Adrenal gland (tissue), 12 donors: ENCODE data around the gene MAP1LC3A. TPM values are rescaled to one million over a fixed set of nuclear protein-coding genes. Genes with fewer than 3 reads are reported as not detected.

ENCODE experiments used
- DNase-seq, 7 donors: peaks; one replicate each; pipeline ENCODE4 v3.0.0-alpha.2; 2019 to 2020
- H3K27ac ChIP-seq, 5 donors: fragments of 200-600 bp; sonication (generic) in 4 of 5; 1 replicate in 3 of 5; 2 replicates in 2 of 5; pipeline versions ENCODE4 v1.5.1 to v1.8.0; 2016 to 2020; ENCODE audit warnings: mild to moderate bottlenecking in 1 of 5
- H3K27me3 ChIP-seq: fragments of 200-600 bp; 2 replicates; pipeline ENCODE4 v1.8.0; 2021
- H3K36me3 ChIP-seq, 2 donors: fragments of 200-600 bp; replicated peaks in 1 of 2; 1 replicate in 1 of 2; 2 replicates in 1 of 2; pipeline versions ENCODE4 v1.5.1 to v1.8.0; 2018 to 2022
- H3K4me1 ChIP-seq, 2 donors: fragments of 200-600 bp; replicated peaks in 1 of 2; 1 replicate in 1 of 2; 2 replicates in 1 of 2; pipeline versions ENCODE4 v1.5.1 to v1.8.0; 2018 to 2021
- H3K4me3 ChIP-seq, 4 donors: fragments of 200-600 bp; sonication (generic) in 3 of 4; one replicate each; pipeline ENCODE4 v1.5.1; 2016 to 2018
- H3K9me3 ChIP-seq, 3 donors: fragments of 200-600 bp; sonication (generic) in 1 of 3; replicated peaks in 1 of 3; 1 replicate in 2 of 3; 2 replicates in 1 of 3; pipeline versions ENCODE4 v1.5.1 to v1.8.0; 2016 to 2021
- CTCF ChIP-seq, 6 experiments: fragments of 450-650 bp in 4 of 6; fragments of 200-600 bp in 2 of 6; sonication (generic) in 1 of 6; IDR thresholded peaks; 1 replicate in 5 of 6; 2 replicates in 1 of 6; pipeline versions ENCODE4 v1.5.1 to v1.8.0; 2016 to 2021; ENCODE audit warnings: antibody characterized with exemption in 6 of 6, mild to moderate bottlenecking in 2 of 6, moderate library complexity in 1 of 6
- POLR2A ChIP-seq, 2 donors: fragments of 450-650 bp; IDR thresholded peaks; one replicate each; pipeline ENCODE4 v1.6.1; 2017; ENCODE audit warnings: antibody characterized with exemption in 2 of 2, mild to moderate bottlenecking in 2 of 2, moderate library complexity in 1 of 2
- WGBS, 4 donors: extraction: QIAGEN DNeasy Blood & Tissue Kit in 2 of 4; methylation state at CpG; one replicate each; pipeline versions ENCODE4 v1.1.5 to v1.1.7; 2013 to 2017; 5-methylcytosine and 5-hydroxymethylcytosine counted together
- intact Hi-C, 2 donors: fragments of 100-400 bp; cut with DNase I; formaldehyde crosslinking; loops; one replicate each; pipeline versions ENCODE4 v1.14.1 to v1.15.0; 2022 to 2023
- polyA plus RNA-seq, 3 donors: library from polyadenylated mRNA; stranded (reverse); fragments of 200-250 nt in 2 of 3; fragments of 350-450 nt in 1 of 3; fragmentation: Illumina TruSeq in 1 of 3; extraction: RNeasy Lipid Tissue Mini Kit (QIAGEN cat#74804) in 1 of 3; gene quantifications; one replicate each; pipeline ENCODE4 v1.2.3, GENCODE V29; 2013 to 2014
- total RNA-seq, 9 donors: library from RNA; depleted of rRNA in 4 of 9; stranded (reverse); fragments of >200 nt in 4 of 9; fragments of 120-200 nt in 1 of 9; fragmentation: NEBNext Ultra II Directional in 1 of 9; extraction: Animal tissue kit (Norgen Biotek cat#: 25700) in 1 of 9; gene quantifications; one replicate each; pipeline versions ENCODE4 v1.1.0 to v1.2.4, GENCODE V29; 2013 to 2023
- donor health status: healthy with polysubstance abuse.
- donor health status: Bipolar disorder and iron deficiency.
- donor health status: DM: yes; HTN: yes; CAD: no.
- donor health status: DM: no; HTN: no; CAD: no.
- donor health status: DM: no; HTN: no; CAD: no.
- donor health status: DM: yes; HTN: yes; CAD: no.

Gene MAP1LC3A
- total and polyA plus RNA-seq, 12 donors, result 5.6 to 139 (median 40.9) TPM

DNA sequence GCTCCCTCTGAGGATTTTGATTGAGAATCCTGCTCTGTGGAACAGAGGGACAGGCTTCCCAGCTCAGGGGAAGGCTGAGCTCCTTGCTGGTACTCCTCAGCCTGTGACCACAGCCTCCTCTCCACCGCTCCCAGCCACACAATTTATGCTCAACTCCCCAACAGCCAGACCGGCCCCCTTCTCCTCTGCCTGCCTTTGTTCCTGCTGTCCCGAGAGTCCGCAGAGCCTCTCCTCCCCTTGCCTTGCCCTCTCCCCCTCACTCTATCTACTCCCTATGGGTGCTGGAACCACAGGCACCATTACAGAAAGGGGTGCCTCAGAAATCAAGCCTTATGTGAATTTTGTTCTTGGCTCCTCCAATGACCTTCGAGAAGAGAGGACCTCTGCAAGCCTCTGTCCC is 15.9 kb downstream of the MAP1LC3A start:
- H3K36me3 ChIP-seq, result peaks cover 0 to 11% of the 10 kb centered on the region in 2 donors
- H3K4me3 ChIP-seq, result no peak overlapping the region
- no peaks in the 10 kb centered on the region for H3K27me3 ChIP-seq
- DNase-seq, result peak in 1 of 7 donors; percentile 24
- no peak for TF ChIP-seq POLR2A (IDR thresholded peaks at IDR 0.05)
- TF ChIP-seq CTCF (IDR thresholded peaks at IDR 0.05), result no peak
- H3K9me3 ChIP-seq, result no peaks in the 10 kb centered on the region
- WGBS, 4 donors, result 96 to 100% (median 97%) methylated on average over 5 of the region's 5 CpGs
- no peaks in the 10 kb centered on the region for H3K4me1 ChIP-seq
- H3K27ac ChIP-seq, result no peak overlapping the region
- intact Hi-C loops, result loop anchor here (10.0 kb wide), 1 partner anchor 130 kb away; the partner anchor contains the start of gene TP53INP2 (in 2 of the 2)

GRCh38 chr20:34574861-34575260 is 16.3 kb downstream of the MAP1LC3A start:
- Histone ChIP-seq H3K4me1 (no peaks in the 10 kb centered on the region), H3K9me3 (no peaks in the 10 kb centered on the region), H3K27ac (no peak overlapping the region), H3K27me3 (no peaks in the 10 kb centered on the region), H3K4me3 (no peak overlapping the region), H3K36me3 (peaks cover 0 to 11% of the 10 kb centered on the region in 2 donors)
- TF ChIP-seq POLR2A (IDR thresholded peaks at IDR 0.05), result no peak
- no peak for TF ChIP-seq CTCF (IDR thresholded peaks at IDR 0.05)
- 88 to 92% (median 89%) methylated on average over 6 of the region's 6 CpGs for WGBS, 4 donors
- intact Hi-C loops, result loop anchor here (5.0 to 10.0 kb wide), 2 partner anchors 130 to 182 kb away; partner anchors contain the start of gene TP53INP2 (in 2 of the 2)
- DNase-seq, result no peak

- H3K4me1 ChIP-seq, result no peaks in the 10 kb centered on the region
- peaks cover 0 to 11% of the 10 kb centered on the region in 2 donors for H3K36me3 ChIP-seq
- peak in 1 of 7 donors; percentile 27 for DNase-seq
- H3K4me3 ChIP-seq, result no peak overlapping the region
- WGBS, 4 donors, result 91 to 96% (median 96%) methylated on average over 4 to 5 of the region's 5 CpGs
- intact Hi-C loops, result loop anchor here (5.0 to 10.0 kb wide), 2 partner anchors 130 to 182 kb away; partner anchors contain the start of gene TP53INP2 (in 2 of the 2)
- no peaks in the 10 kb centered on the region for H3K27me3 ChIP-seq
- H3K9me3 ChIP-seq, result no peaks in the 10 kb centered on the region
- no peak for TF ChIP-seq CTCF (IDR thresholded peaks at IDR 0.05)
- no peak for TF ChIP-seq POLR2A (IDR thresholded peaks at IDR 0.05)
- no peak overlapping the region for H3K27ac ChIP-seq
Measured at GRCh38 chr20:34575271-34575670, 16.8 kb downstream of the MAP1LC3A start.

DNA sequence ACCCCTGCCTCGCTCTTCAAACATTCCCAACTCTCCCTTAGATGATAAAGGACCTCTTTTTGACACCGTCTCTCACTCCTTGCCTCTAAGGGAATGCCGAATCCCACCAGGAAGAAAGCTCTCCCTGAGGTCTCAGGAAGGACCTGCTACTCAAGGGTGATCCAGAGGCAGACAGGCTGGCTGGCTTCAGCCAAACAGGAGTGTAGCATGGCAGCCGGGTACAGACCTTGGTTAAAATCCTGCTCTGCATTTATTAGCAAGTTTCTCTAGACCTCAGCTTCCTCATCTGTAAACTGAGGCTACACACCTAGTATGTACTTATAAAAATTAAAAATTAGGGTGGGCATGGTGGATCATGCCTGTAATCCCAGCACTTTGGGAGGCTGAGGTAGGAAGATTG is 17.2 kb downstream of the MAP1LC3A start:
- intact Hi-C loops, result loop anchor here (5.0 to 10.0 kb wide), 2 partner anchors 129 to 182 kb away; partner anchors contain the start of gene TP53INP2 (in 2 of the 2)
- WGBS, 4 donors, result 90 to 97% (median 95%) methylated on average over 4 of the region's 4 CpGs
- DNase-seq, result peak in 1 of 7 donors; percentile 35

More for the DNA sequence above, 17.2 kb downstream of the MAP1LC3A start:
- Histone ChIP-seq H3K4me1 (no peaks in the 10 kb centered on the region), H3K9me3 (no peaks in the 10 kb centered on the region), H3K36me3 (peaks cover 0 to 11% of the 10 kb centered on the region in 2 donors), H3K4me3 (no peak overlapping the region), H3K27ac (no peak overlapping the region), H3K27me3 (no peaks in the 10 kb centered on the region)
- TF ChIP-seq POLR2A (IDR thresholded peaks at IDR 0.05), result no peak
- TF ChIP-seq CTCF (IDR thresholded peaks at IDR 0.05), result no peak
